Measurements from ENCODE around the gene TAS2R9. TPM values are rescaled to one million over a fixed set of nuclear protein-coding genes. Genes with fewer than 3 reads are reported as not detected.
"Not testable (repeated sequence)": the region's sequence is repeated elsewhere in the genome, so short reads cannot be mapped to it uniquely, and the experiment has no call there.

The TAS2R9 gene
- total RNA-seq, 2 donors from 2014 or later = not detected

GRCh38 chr12:10794222-10794621, 15.7 kb downstream of the TAS2R9 start:
- no peak for ATAC-seq (replicated peaks)
- H3K4me1 Mint-ChIP-seq = peaks cover 4% of the 10 kb centered on the region
- H3K27me3 Mint-ChIP-seq = peaks cover 14% of the 10 kb centered on the region
- H3K36me3 Mint-ChIP-seq (ENCODE audit: low read depth) = no peaks in the 10 kb centered on the region
- H3K9me3 Mint-ChIP-seq = peaks cover 7% of the 10 kb centered on the region
- H3K4me3 Mint-ChIP-seq = no peak overlapping the region
- H3K27ac Mint-ChIP-seq = no peak overlapping the region

GRCh38 chr12:10791769-10792168, 18.2 kb downstream of the TAS2R9 start:
- H3K4me1 Mint-ChIP-seq; H3K36me3 Mint-ChIP-seq (ENCODE audit: low read depth); H3K9me3 Mint-ChIP-seq; H3K27ac Mint-ChIP-seq; ATAC-seq (replicated peaks); H3K4me3 Mint-ChIP-seq: not testable (repeated sequence)
- peaks cover 10% of the 10 kb centered on the region for H3K27me3 Mint-ChIP-seq

GRCh38 chr12:10783252-10783651, 26.7 kb downstream of the TAS2R9 start:
- no peak for ATAC-seq (replicated peaks)
- H3K27me3 Mint-ChIP-seq = peaks cover 9% of the 10 kb centered on the region
- H3K9me3 Mint-ChIP-seq = no peaks in the 10 kb centered on the region
- H3K4me3 Mint-ChIP-seq = no peak overlapping the region
- no peak overlapping the region for H3K27ac Mint-ChIP-seq
- no peaks in the 10 kb centered on the region for H3K4me1 Mint-ChIP-seq
- no peaks in the 10 kb centered on the region for H3K36me3 Mint-ChIP-seq (ENCODE audit: low read depth)

GRCh38 chr12:10779103-10779502, 30.9 kb downstream of the TAS2R9 start:
- H3K27me3 Mint-ChIP-seq = peaks cover 13% of the 10 kb centered on the region
- no peak overlapping the region for H3K27ac Mint-ChIP-seq
- H3K4me1 Mint-ChIP-seq = no peaks in the 10 kb centered on the region
- no peak overlapping the region for H3K4me3 Mint-ChIP-seq
- ATAC-seq (replicated peaks) = no peak
- H3K9me3 Mint-ChIP-seq = no peaks in the 10 kb centered on the region
- no peaks in the 10 kb centered on the region for H3K36me3 Mint-ChIP-seq (ENCODE audit: low read depth)

DNA sequence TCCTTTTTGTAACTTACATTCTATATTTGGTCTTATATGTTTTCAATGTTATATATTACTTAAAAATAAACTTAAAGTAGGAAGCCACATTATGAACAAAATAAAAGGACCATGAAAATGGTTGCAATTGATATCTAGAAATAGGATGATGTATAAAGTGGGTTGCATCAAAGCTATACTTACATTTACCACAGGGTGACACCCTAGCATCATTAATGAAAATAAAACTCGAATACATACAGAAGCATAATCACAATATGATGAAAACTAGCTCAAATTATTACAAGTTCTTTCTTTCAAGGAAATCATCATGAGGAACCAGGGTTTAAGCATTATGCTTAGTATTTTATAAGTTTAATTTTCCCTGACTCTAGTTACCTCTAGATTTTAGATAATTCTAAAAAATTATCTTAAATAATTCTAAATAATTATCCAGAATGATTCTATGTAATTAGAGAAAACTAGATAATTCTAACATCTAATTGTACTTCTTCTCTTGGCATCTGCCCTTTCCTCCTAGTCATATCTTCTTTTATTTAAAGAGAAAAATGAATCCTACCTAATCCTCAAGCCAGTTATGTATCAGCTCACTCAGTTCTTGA, 38.7 kb downstream of the TAS2R9 start:
- Mint-ChIP-seq H3K4me1 (no peaks in the 10 kb centered on the region), H3K27me3 (peaks cover 40% of the 10 kb centered on the region), H3K36me3 (ENCODE audit: low read depth) (no peaks in the 10 kb centered on the region), H3K9me3 (no peaks in the 10 kb centered on the region), H3K27ac (no peak overlapping the region), H3K4me3 (no peak overlapping the region)
- ATAC-seq (replicated peaks) = no peak

GRCh38 chr12:10759657-10760056, 50.3 kb downstream of the TAS2R9 start:
- H3K36me3 Mint-ChIP-seq (ENCODE audit: low read depth) = no peaks in the 10 kb centered on the region
- H3K4me1 Mint-ChIP-seq = no peaks in the 10 kb centered on the region
- H3K9me3 Mint-ChIP-seq = peaks cover 8% of the 10 kb centered on the region
- no peak overlapping the region for H3K27ac Mint-ChIP-seq
- no peak overlapping the region for H3K4me3 Mint-ChIP-seq
- no peak for ATAC-seq (replicated peaks)
- peaks cover 36% of the 10 kb centered on the region for H3K27me3 Mint-ChIP-seq

Other genes with a start within 250 kb of the TAS2R9 start
- gene MAGOHB, start 196.6 kb downstream of the TAS2R9 start, total RNA-seq = 10 to 100 TPM; 40.4 to 68.4 TPM
- under 1 TPM in 1 of 2 donors, not detected in 1; 0.17 TPM for gene STYK1, start 136.1 kb downstream of the TAS2R9 start, total RNA-seq
- 10 to 100 TPM; 23.7 to 81.0 TPM for gene YBX3, start 86.8 kb downstream of the TAS2R9 start, total RNA-seq
- not detected for gene TAS2R7, start 7.5 kb downstream of the TAS2R9 start, total RNA-seq
- gene TAS2R8, start 2.9 kb downstream of the TAS2R9 start, total RNA-seq = not detected
- gene TAS2R10, start 16.2 kb upstream of the TAS2R9 start, total RNA-seq = under 1 TPM; 0.48 to 0.69 TPM
- gene PRR4, start 39.3 kb upstream of the TAS2R9 start, total RNA-seq = 1 to 10 TPM; 2.4 to 3.6 TPM
- 10 to 100 TPM; 18.8 to 24.3 TPM for gene PRH1, start 74.1 kb upstream of the TAS2R9 start, total RNA-seq
- gene TAS2R13, start 99.4 kb upstream of the TAS2R9 start, total RNA-seq = 1 to 10 TPM; 1.2 to 2.1 TPM
- not detected for gene PRH2, start 119.1 kb upstream of the TAS2R9 start, total RNA-seq
- gene TAS2R14, start 129.1 kb upstream of the TAS2R9 start, total RNA-seq = 1 to 10 TPM; 2.4 to 3.7 TPM
- gene TAS2R50, start 176.7 kb upstream of the TAS2R9 start, total RNA-seq = 1 to 10 TPM in 1 of 2 donors, under 1 TPM in 1; 0.84 to 1.7 TPM
- 1 to 10 TPM; 1.9 to 4.4 TPM for gene TAS2R20, start 188.1 kb upstream of the TAS2R9 start, total RNA-seq
- gene TAS2R19, start 212.5 kb upstream of the TAS2R9 start, total RNA-seq = 1 to 10 TPM; 3.9 to 6.5 TPM
- 1 to 10 TPM; 2.1 to 8.0 TPM for gene TAS2R31, start 221.2 kb upstream of the TAS2R9 start, total RNA-seq

Data from activated T-helper 17 cell treated with anti-CD3 and anti-CD28 coated beads, Interleukin-2, amount 50 U/mL, for 72 hours (primary cell).